GM23338 (cell line): ENCODE data around the gene ROR1. TPM values are rescaled to one million over a fixed set of nuclear protein-coding genes. Genes with fewer than 3 reads are reported as not detected.

Experiments used
- ATAC-seq: fragments of 200-7000 bp; cut with Tn5 transposase; 3 replicates; pipeline ENCODE4 v1.9.1; 2020
- DNase-seq: peaks from one replicate; pipeline ENCODE4 v3.0.0-alpha.2; 2015; ENCODE audit warnings: low spot score
- H2AFZ ChIP-seq: fragments of 200-600 bp; sonication (generic); 2 replicates; pipeline ENCODE4 v1.8.0; 2016; ENCODE audit warnings: antibody characterized with exemption, mild to moderate bottlenecking, moderate library complexity
- H3F3A ChIP-seq: fragments of 200-600 bp; sonication (generic); replicated peaks from 2 replicates; pipeline ENCODE4 v1.8.0; 2017; ENCODE audit warnings: antibody characterized with exemption, mixed run types, low read depth
- H3K27ac ChIP-seq: fragments of 200-600 bp; sonication (generic); 2 replicates; pipeline ENCODE4 v1.6.1; 2016; ENCODE audit warnings: low read depth
- H3K27me3 ChIP-seq: fragments of 200-600 bp; sonication (generic); 2 replicates; pipeline ENCODE4 v1.8.0; 2016; ENCODE audit warnings: mild to moderate bottlenecking, mixed run types, moderate library complexity; ENCODE audit not compliant: insufficient read depth
- H3K36me3 ChIP-seq: fragments of 200-600 bp; sonication (generic); 2 replicates; pipeline ENCODE4 v1.8.0; 2016; ENCODE audit warnings: mild to moderate bottlenecking; ENCODE audit not compliant: insufficient read depth
- H3K4me1 ChIP-seq: fragments of 200-600 bp; sonication (generic); 2 replicates; pipeline ENCODE4 v1.8.0; 2016; ENCODE audit warnings: mild to moderate bottlenecking, moderate library complexity; ENCODE audit not compliant: insufficient read depth
- H3K4me2 ChIP-seq: fragments of 200-600 bp; sonication (generic); 2 replicates; pipeline ENCODE4 v1.7.1; 2017; ENCODE audit warnings: mixed run types
- H3K4me3 ChIP-seq: fragments of 200-600 bp; sonication (generic); 2 replicates; pipeline ENCODE4 v1.6.1; 2016; ENCODE audit warnings: mixed run types
- H3K79me2 ChIP-seq: fragments of 200-600 bp; sonication (generic); replicated peaks from 2 replicates; pipeline ENCODE4 v1.8.0; 2017; ENCODE audit warnings: mild to moderate bottlenecking; ENCODE audit not compliant: insufficient read depth
- H3K9me2 ChIP-seq: fragments of 200-600 bp; sonication (generic); 2 replicates; pipeline ENCODE4 v1.8.0; 2017; ENCODE audit not compliant: insufficient read depth
- H4K20me1 ChIP-seq: fragments of 200-600 bp; sonication (generic); replicated peaks from 2 replicates; pipeline ENCODE4 v1.8.0; 2017; ENCODE audit warnings: mild to moderate bottlenecking; ENCODE audit not compliant: insufficient read depth
- H3K27ac Mint-ChIP-seq: 2 replicates; pipeline ENCODE4 v1.8.0; 2020; ENCODE audit warnings: inconsistent platforms, mild to moderate bottlenecking, moderate library complexity, mixed read lengths
- H3K27me3 Mint-ChIP-seq: 3 replicates; pipeline ENCODE4 v1.8.0; 2022; ENCODE audit warnings: low read depth, mild to moderate bottlenecking, moderate library complexity, mixed read lengths, inconsistent platforms; ENCODE audit not compliant: insufficient read depth, poor library complexity
- H3K36me3 Mint-ChIP-seq: 3 replicates; pipeline ENCODE4 v1.8.0; 2021; ENCODE audit warnings: low read depth, mild to moderate bottlenecking, inconsistent platforms, moderate library complexity, mixed read lengths
- H3K4me1 Mint-ChIP-seq: 3 replicates; pipeline ENCODE4 v1.8.0; 2020; ENCODE audit warnings: mild to moderate bottlenecking, inconsistent platforms, mixed read lengths
- H3K4me3 Mint-ChIP-seq: 3 replicates; pipeline ENCODE4 v1.8.0; 2021; ENCODE audit warnings: moderate library complexity, mild to moderate bottlenecking, inconsistent platforms, mixed read lengths
- H3K9me3 Mint-ChIP-seq: 3 replicates; pipeline ENCODE4 v1.8.0; 2020; ENCODE audit warnings: moderate library complexity, mild to moderate bottlenecking, inconsistent platforms, mixed read lengths
- CREB1 ChIP-seq: fragments of 250-450 bp; sonication (Bioruptor Pico); IDR thresholded peaks from 2 replicates; pipeline ENCODE4 v1.5.0; 2020; ENCODE audit warnings: low read depth, mild to moderate bottlenecking, moderate library complexity
- CTCF ChIP-seq, 2 experiments: fragments of 200-600 bp in 1 of 2; sonication (generic) in 1 of 2; conservative IDR thresholded peaks; 2 replicates each; pipeline versions ENCODE4 v1.5.1 to v1.6.1; 2016 to 2017; ENCODE audit warnings: antibody characterized with exemption in 2 of 2, low read depth in 2 of 2, mild to moderate bottlenecking in 2 of 2, moderate library complexity in 1 of 2
- ETS1 ChIP-seq: IDR thresholded peaks from 2 replicates; pipeline ENCODE4 v1.6.1; 2016; ENCODE audit warnings: antibody characterized with exemption
- EZH2 ChIP-seq: fragments of 200-600 bp; sonication (generic); IDR thresholded peaks from one replicate; pipeline ENCODE4 v1.8.0; 2017; ENCODE audit warnings: antibody characterized with exemption, mild to moderate bottlenecking, low read depth; ENCODE audit not compliant: unreplicated experiment
- EZH2phosphoT487 ChIP-seq: fragments of 200-600 bp; sonication (generic); IDR thresholded peaks from one replicate; pipeline ENCODE4 v1.8.1; 2018; ENCODE audit warnings: antibody characterized with exemption; ENCODE audit not compliant: unreplicated experiment
- JUNB ChIP-seq: IDR thresholded peaks from one replicate; pipeline ENCODE4 v1.6.1; 2016; ENCODE audit warnings: antibody characterized with exemption; ENCODE audit not compliant: unreplicated experiment
- NANOG ChIP-seq: IDR thresholded peaks from 2 replicates; pipeline ENCODE4 v1.6.1; 2016; ENCODE audit warnings: antibody characterized with exemption, borderline replicate concordance
- POLR2AphosphoS5 ChIP-seq: IDR thresholded peaks from 2 replicates; pipeline ENCODE4 v1.6.1; 2016; ENCODE audit warnings: antibody characterized with exemption, low read depth
- REST ChIP-seq: IDR thresholded peaks from one replicate; pipeline ENCODE4 v1.6.1; 2018; ENCODE audit warnings: antibody characterized with exemption; ENCODE audit not compliant: unreplicated experiment
- STAT1 ChIP-seq: IDR thresholded peaks from one replicate; pipeline ENCODE4 v1.6.1; 2016; ENCODE audit warnings: antibody characterized with exemption; ENCODE audit not compliant: unreplicated experiment
- ZNF114 ChIP-seq: fragments of 250-450 bp; sonication (Bioruptor Pico); IDR thresholded peaks from 2 replicates; pipeline ENCODE4 v1.5.0; 2020; ENCODE audit warnings: mild to moderate bottlenecking, moderate library complexity
- ZNF331 ChIP-seq: fragments of 250-450 bp; sonication (Bioruptor Pico); IDR thresholded peaks from 2 replicates; pipeline ENCODE4 v1.5.0; 2020; ENCODE audit warnings: low read depth, mild to moderate bottlenecking, moderate library complexity
- ZNF462 ChIP-seq: fragments of 250-450 bp; sonication (Bioruptor Pico); IDR thresholded peaks from 2 replicates; pipeline ENCODE4 v1.5.0; 2020; ENCODE audit warnings: mild to moderate bottlenecking, moderate library complexity
- polyA plus RNA-seq: library from polyadenylated mRNA; unstranded; fragments of >200 nt; fragmentation: Nextera tagmentation; extraction: Ambion mirVana; gene quantifications from 2 replicates; pipeline ENCODE4 v1.2.1, GENCODE V29; 2016
- total RNA-seq: library from RNA; depleted of rRNA; stranded (reverse); fragments of >200 nt; shearing (Covaris generic); gene quantifications from 2 replicates; pipeline ENCODE4 v1.2.3, GENCODE V29; 2014

Gene ROR1
- total and polyA plus RNA-seq, 2 experiments from 2014 or later: 59.7 to 96.0 TPM

- Mint-ChIP-seq H3K4me3 (no peak overlapping the region), H3K27me3 (peaks cover 2% of the 10 kb centered on the region), H3K4me1 (peaks cover 69% of the 10 kb centered on the region), H3K9me3 (no peaks in the 10 kb centered on the region; the same call in 2 of the 3 replicates), H3K36me3 (peaks cover 12% of the 10 kb centered on the region; the same call in 2 of the 3 replicates), H3K27ac (no peak overlapping the region)
- peaks cover 30% of the 10 kb centered on the region for H3K4me1 ChIP-seq
- H3K4me2 ChIP-seq: no peak overlapping the region
- peaks cover 100% of the 10 kb centered on the region for H3K79me2 ChIP-seq
- ATAC-seq: no peak
- H3F3A ChIP-seq: no peaks in the 10 kb centered on the region
- no peaks in the 10 kb centered on the region for H3K27me3 ChIP-seq
- H3K4me3 ChIP-seq: no peak overlapping the region
- no peaks in the 10 kb centered on the region for H3K9me2 ChIP-seq
- H3K36me3 ChIP-seq: no peaks in the 10 kb centered on the region
- no peak overlapping the region for H2AFZ ChIP-seq
- no peak for TF ChIP-seq ETS1
- no peak for TF ChIP-seq ZNF462 (CRISPR knock-in tag)
- no peak for TF ChIP-seq REST
- no peak for TF ChIP-seq EZH2
- no peak for TF ChIP-seq ZNF114 (CRISPR knock-in tag)
- no peak for TF ChIP-seq JUNB
- TF ChIP-seq CREB1 (CRISPR knock-in tag): no peak
- no peak for TF ChIP-seq STAT1
- no peak for TF ChIP-seq CTCF (conservative IDR thresholded peaks at IDR 0.05; ENCODE audit: low read depth in 2 of 2)
- no peak for TF ChIP-seq NANOG
- TF ChIP-seq EZH2phosphoT487: no peak
- no peak for TF ChIP-seq POLR2AphosphoS5
- TF ChIP-seq ZNF331 (CRISPR knock-in tag): no peak
- no peak for DNase-seq
- peaks cover 29% of the 10 kb centered on the region for H4K20me1 ChIP-seq
- no peak overlapping the region for H3K27ac ChIP-seq
These were observed 85.9 kb downstream of the ROR1 start for GRCh38 chr1:63859480-63860275.
